ENCODE results near the gene DCUN1D3.
"Not testable (repeated sequence)": the region's sequence is repeated elsewhere in the genome, so short reads cannot be mapped to it uniquely, and the experiment has no call there.

Gene DCUN1D3

GRCh38 chr16:20886320-20886719 is 13.8 kb downstream of the DCUN1D3 start:
- no peak for DNase-seq

GRCh38 chr16:20884240-20884556 is 16.0 kb downstream of the DCUN1D3 start:
- DNase-seq = no peak

- no peak for DNase-seq
These were observed 16.5 kb downstream of the DCUN1D3 start for GRCh38 chr16:20883554-20884239.

DNA sequence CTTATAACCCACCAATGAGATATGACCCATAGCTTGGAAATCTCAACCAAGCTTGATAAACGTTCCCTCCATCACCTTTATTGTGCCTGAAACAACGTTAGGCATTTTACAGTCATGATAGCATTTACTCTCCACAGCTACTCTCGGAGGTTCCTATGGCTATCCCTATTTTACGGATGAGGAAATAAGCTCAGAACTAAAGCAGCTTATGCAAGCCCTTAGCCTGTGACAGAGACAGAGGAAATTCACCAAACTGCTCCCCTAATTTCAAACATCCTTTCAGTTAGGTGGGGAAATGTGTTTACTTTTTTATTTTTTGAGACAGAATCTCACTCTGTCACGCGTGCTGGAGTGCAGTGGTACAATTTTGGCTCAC is 18.7 kb downstream of the DCUN1D3 start:
- no peak for DNase-seq

- DNase-seq = no peak
These were observed 19.2 kb downstream of the DCUN1D3 start for GRCh38 chr16:20880867-20881502.

- DNase-seq = no peak
These were observed 20.8 kb downstream of the DCUN1D3 start for GRCh38 chr16:20879175-20880040.

- DNase-seq = no peak
These were observed 21.4 kb downstream of the DCUN1D3 start for GRCh38 chr16:20878682-20879147.

DNA sequence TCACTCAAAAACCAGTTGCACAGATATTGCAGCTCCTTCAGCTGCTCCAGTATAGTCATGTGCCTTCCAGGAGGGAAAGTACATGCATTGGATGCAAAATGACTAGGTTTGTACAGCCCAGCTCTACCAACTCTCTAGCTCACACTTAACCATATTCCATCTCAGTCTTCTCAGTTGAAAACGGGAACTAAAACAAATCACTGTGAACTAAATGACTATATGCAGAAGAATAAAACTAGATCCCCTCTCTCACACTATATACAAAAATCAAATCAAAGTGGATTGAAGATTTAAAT is 24.9 kb downstream of the DCUN1D3 start:
- DNase-seq = no peak

DNA sequence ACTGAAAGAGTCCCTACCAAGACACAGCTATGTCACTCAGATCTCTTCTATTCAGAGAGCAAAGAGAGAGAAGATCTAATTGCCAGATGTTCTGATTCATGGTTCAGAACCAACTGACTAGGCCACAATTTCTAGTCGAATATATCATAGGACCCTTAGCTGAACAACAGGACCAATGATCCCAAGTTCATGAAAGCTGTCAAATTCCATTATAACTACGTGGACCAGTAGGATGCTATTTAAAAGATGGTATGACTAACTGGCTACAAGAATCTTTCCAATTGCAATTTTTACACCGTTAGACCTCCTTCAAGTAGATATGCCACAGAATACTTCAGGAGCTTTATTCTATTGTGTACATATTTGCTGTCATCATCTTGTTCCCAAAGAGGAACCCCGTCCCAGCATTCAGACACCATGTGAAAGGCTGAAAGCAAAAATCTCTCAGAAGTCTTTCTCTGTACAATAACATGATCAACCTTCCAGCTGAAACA is 26.0 kb downstream of the DCUN1D3 start:
- DNase-seq = no peak

DNA sequence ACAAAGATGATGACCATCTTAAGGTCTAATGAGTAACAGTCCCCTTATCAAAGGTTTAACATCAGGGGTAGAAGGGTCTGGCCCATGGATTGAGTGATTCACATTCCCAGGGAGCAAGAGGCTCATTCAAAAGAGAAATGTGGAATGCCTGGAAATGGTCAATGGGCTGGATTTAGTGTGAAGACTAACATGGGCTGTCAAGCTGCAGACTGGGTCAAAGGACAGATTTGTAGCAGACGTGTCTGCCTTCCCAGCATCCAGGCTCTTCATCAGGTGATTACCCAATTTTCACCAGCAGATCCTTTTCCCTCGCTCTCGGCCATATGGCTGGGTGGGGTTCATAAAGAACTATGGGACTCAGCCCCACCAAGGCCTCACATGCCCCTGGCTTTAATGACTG is 26.8 kb downstream of the DCUN1D3 start:
- DNase-seq = no peak

GRCh38 chr16:20871941-20872815 is 28.0 kb downstream of the DCUN1D3 start:
- no peak for DNase-seq

GRCh38 chr16:20871258-20871657 is 28.9 kb downstream of the DCUN1D3 start:
- DNase-seq = no peak

DNA sequence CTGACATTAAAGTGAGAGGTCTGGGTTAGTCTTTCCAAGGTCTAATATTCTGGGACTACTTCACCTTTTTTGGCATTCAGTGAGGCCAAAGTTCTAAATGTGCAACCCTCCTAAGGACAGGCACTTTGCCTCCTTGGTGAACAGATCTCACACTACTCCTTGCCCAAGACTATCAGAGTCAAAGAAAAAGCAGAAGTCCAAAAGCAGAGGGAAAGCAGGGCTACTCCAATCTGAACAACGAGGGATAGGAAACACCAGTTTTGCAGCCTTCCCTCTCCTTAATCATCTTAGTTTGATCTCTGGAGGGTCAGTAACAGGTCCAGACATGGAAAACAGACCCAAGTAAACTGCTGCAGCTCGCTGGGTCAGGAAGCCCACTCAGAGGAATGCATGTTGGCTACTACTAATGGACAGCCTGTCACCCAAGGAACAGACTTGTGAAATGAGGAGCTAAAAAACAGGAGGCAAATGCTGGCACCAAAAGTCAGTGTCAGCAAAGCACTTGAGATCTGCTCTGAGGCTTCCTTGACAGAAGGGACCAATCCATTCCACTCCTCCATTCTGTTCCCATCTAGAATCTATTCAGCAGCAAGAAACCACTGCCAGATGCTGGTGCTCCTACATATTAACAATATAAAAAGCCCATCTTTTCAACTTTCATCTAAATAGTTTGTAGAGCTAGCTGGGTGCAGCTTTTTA is 29.9 kb downstream of the DCUN1D3 start:
- no peak for DNase-seq

DNA sequence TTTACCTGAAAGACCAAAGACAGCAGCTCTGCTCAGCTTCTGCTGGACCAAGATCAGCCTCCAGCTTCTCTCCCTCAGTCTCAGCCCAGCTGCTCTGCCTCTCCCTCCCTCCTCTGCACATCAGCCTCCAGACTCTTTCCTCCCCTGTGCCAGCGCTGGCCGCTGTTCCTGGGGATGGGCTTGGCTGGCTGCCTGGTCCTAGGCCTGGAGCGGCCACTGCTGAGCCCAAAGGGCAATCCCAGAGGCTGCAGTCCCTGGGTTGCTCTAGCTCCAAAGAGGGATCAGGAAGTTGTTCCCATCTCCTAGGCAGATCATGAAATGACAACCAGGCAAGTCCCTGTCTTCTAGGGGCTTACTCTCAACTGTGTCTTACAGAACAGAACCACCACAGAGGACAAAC is 31.3 kb downstream of the DCUN1D3 start:
- DNase-seq = no peak

DNA sequence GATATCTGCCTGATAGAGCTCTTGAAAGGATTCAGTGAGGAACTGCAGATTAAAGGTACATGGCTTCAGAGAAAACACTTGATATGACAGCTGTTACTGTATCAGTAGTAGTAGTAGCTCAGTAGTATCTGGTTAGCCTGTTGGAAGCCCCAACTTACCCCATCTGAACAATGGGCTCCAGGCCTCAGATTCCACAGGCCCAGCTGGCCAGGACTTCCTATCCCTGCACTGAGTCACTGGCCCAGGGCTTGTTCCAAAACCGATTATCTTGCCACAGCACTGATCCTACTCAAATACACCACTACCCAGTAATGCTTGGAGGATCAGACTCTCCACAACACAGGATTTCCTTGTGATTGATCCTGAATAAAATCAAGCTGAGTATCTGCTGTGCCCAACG is 32.6 kb downstream of the DCUN1D3 start:
- DNase-seq = no peak

DNA sequence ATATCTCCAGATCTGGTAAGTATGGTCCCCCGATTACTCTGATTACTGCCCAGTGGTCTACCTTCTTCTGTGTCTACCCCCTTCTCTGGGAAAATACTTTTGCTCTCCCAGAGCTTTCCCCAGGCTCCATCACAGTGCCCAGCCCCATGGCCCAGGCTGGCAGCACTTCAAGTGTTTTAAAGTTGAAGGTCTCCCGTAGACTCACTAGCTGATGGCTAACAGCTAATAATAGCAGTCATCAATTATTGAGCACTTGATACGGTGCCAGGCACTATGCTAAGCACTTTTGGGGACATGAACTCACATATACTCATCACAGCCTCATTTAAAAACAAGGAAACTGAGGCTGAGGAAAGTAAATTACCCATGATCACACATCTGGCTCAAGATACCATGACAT is 33.4 kb downstream of the DCUN1D3 start:
- no peak for DNase-seq

- DNase-seq = no peak
These were observed 33.9 kb downstream of the DCUN1D3 start for GRCh38 chr16:20866145-20866772.

GRCh38 chr16:20865420-20866131 is 34.6 kb downstream of the DCUN1D3 start:
- DNase-seq = no peak

DNA sequence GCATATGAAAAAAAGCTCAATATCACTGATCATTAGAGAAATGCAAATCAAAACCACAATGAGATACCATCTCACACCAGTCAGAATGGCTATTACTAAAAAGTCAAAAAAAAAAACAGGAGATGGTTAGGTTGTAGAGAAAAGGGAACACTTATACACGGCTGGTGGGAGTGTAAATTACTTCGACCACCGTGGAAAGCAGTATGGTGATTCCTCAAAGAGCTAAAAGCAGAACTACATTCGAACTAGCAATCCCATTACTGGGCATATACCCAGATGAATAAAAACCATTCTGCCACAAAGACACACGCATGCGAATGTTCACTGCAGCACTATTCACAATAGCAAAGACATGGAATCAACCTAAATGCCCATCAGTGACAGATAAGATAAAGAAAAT is 35.8 kb downstream of the DCUN1D3 start:
- not testable (repeated sequence) for DNase-seq

- DNase-seq = no peak
These were observed 37.8 kb downstream of the DCUN1D3 start for GRCh38 chr16:20862162-20862960.

All from CD4-positive, alpha-beta T cell treated with Interleukin-15 for 1 hour (primary cell).